GM19193 (cell line): ENCODE data around the gene STX12.

Source experiments
- POLR2A ChIP-seq: IDR thresholded peaks from 4 replicates; pipeline ENCODE4 v1.6.1; 2011; ENCODE audit not compliant: insufficient read depth, insufficient read length; ENCODE audit errors: extremely low read depth

STX12 gene

DNA sequence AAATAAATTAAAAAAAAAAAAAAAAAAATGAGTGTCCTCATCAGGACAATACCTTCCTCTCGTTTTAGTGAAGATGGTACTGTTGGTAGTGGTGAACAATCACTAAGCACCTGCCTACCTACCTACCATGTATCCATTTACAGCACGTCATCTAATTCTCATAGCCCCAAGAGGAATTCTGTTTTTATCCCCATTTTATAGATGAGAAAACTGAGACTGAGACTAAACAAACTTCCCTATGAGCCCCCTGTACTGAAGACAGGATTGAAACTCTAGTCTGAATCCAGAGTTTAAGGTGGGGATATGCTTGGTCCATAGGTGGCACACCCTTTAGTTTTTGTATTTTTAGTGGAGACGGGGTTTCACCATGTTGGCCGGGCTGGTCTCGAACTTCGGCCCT, 82.1 kb downstream of the STX12 start:
- no peak for TF ChIP-seq POLR2A

DNA sequence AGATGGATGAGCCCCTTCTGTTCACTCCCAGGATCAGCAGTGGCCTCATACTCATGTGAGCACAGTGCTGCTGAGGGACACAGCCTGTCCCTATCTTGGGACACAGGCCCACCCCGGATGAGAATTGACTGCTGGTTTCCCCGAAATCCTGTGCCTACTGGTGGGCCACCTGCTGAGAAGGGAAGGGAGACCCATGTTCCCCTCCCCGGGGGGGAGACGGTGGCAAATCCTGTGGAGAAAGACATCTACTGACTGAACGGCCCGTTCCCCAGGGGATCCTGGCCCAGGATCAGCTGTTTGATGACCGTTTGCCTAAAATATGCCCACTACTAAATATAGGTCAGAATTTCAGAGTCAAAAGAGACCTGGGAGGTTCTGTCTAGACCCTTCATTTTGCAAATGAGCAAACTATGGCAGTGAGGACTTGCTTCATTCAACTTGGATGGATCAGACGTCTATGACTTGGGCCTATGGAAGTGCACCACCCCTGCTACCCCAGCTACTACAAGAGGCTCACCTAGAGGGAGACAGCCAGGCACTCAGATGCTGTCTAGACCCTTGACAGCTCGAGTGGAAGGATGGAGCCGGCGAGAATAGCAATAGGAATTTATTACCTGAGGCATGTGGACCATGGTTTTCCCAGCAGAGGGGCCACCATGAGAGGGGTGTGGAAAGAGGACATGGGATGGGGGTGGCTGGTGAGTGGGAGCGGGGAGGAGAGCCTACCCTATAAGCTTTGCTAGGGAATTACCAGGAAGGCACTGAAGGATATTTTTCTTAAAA, 83.7 kb downstream of the STX12 start:
- TF ChIP-seq POLR2A: no peak

DNA sequence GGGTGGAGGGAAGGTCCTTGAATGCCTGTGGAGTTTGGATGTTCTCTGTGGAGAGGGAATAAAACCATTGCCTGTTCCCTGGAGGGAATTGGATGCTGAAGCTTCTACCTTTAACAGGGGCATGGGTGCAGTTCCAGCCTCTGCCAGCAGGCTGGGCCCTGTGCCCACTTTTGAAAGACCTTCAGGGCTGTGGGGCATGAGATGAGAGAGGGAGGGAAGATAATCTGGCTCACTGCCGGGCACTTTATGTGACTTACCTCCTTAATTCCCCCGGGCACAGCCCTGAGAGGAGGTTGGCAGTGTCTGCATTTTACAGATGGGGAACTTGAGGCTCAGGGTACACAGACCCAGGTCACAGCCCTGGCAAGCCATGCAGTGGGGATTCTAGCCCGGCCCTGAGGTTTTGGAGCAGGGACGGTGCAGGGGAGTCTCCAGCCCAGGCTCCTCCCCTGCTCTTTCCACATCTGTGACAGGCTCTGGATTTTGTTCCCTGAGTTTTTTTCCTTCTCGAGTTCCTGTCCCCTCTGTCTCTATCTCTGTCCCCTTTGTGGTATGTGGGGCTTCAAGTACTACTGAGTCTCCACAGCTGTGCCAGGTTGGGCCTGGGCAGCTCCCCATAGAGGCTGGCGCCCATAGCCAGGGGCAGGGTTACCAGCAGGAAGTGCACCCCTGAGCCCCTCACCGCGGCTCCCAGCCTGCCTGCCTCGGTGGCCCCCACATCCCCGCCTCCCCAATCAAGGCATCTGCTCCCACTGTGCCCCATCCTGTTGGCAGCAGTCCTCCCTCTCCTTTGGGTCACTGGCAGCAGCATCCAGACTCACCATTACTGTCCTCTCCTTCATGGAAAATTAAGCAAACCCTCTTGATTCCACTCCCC, 85.3 kb downstream of the STX12 start:
- TF ChIP-seq POLR2A: no peak

DNA sequence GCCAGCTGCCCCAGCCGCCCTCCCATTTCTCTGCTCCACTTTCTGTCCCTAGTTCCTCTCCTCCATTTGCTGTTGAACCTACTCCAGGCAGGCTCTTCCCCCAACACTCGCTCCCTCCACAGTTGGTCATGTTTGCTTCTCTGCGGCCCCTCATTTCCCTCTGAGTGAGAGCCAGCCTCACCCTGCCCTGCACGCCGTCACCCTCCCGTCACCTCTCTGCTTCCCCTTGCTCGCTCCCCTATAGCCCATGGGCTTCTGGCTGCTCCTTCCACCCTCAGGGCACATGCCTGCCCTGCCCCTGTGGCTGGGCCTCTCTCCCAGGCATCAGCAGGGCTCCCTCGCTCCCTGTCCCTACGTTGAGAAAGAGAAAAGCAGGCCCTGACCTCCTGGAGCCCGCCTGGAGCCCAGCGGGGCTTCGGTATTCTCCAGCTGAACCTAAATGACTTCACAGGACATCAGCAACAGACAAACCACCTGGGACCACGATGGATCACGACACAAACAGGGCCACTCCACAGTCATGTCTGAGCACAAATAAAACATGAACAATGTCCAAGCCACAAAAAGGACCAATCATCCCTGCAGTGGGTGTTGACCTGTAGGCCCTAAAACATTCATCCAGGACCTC, 86.0 kb downstream of the STX12 start:
- no peak for TF ChIP-seq POLR2A

DNA sequence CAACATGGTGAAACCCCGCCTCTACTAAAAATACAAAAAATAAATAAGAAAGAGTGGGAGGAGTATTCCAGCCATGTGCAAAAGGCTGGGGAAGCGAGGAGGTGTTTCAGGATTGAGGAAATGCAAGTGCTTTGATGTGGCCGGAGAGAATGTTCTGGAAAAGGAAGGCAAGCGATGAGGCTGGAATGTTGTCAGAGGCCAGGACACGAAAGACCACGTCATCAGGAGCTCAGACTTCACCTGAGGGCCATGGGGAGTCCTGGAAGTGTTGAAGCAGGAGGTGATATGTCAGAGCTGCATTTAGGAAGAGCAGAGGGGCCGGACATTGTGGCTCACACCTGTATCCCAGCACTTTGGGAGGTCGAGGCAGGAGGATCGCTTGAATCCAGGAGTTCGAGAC, 88.4 kb downstream of the STX12 start:
- no peak for TF ChIP-seq POLR2A

DNA sequence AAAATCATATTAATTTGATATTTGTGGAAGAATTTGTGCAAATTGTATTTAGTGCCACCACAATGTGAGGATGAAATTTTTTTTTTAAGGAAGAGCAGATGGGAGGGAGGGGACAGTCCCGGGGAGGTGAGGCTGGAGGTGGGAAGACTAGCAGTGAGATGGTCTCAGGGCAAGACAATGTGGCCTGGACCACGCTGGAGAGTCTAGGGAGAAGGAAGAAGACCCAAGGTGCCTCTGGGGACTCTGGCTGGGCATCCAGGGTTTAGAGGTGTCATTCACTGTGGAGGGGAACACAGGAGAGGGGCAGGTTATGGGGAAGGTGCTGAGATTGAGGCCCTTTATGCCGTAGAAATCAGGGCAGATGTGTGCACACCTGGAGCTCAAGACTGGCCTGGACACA, 89.0 kb downstream of the STX12 start:
- TF ChIP-seq POLR2A: no peak

DNA sequence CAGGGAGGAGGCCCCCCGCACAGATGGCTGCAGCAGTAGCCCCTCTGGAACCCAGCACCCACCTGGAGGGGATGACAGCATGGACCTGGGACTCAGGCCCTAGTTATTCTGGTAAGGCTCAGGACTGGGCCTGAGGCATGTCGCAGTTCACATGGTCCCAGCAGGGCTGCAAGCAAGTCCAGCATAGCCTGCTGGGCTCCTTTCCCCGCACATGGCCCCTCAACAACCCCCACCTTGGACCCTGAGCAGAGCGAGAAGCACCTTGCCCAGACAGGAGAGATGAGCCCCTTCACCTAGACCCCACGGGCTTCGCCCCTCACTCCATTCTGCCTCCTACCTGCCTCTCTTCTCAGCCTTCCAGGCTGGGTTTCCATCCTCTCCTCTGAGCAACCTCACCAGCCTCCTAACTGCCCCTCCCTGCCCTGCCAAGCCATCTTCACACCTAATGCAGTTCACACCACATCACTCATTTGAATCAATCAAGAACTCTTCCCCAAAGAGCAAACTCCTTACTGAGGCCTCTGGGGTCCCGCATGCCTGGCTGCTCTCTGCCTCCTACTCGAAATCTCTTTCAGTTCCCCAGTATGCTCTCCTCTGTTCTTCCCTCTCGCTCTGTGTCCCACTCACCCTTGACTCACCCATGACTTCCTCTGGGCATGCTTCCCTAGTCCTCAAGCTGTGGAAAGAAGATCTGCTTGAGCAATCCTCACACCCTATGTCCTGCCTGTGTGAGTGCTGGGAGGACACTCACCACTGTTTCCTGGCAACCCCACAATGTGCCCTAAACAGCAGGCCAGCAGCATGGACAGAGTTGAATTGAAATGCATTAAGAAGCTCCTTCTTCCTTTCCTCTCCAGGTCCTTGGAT, 89.9 kb downstream of the STX12 start:
- TF ChIP-seq POLR2A: no peak

DNA sequence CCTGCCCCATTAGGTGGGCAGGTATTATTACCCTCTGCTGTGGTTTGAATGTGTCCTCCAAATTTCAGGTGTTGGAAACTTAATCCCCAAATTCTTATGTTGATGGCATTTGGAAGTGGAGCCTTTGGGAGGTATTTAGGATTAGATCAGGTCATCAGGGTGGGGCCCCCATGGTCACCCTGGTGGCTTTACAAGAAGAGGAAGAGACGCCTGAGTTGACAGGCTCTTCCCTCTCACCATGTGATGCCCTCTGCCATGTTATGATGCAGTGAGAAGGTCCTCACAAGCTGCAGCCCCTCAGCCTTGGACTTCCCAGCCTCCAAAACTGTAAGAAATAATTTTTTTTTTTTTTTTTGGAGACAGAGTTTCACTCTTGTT, 90.5 kb downstream of the STX12 start:
- TF ChIP-seq POLR2A: no peak

DNA sequence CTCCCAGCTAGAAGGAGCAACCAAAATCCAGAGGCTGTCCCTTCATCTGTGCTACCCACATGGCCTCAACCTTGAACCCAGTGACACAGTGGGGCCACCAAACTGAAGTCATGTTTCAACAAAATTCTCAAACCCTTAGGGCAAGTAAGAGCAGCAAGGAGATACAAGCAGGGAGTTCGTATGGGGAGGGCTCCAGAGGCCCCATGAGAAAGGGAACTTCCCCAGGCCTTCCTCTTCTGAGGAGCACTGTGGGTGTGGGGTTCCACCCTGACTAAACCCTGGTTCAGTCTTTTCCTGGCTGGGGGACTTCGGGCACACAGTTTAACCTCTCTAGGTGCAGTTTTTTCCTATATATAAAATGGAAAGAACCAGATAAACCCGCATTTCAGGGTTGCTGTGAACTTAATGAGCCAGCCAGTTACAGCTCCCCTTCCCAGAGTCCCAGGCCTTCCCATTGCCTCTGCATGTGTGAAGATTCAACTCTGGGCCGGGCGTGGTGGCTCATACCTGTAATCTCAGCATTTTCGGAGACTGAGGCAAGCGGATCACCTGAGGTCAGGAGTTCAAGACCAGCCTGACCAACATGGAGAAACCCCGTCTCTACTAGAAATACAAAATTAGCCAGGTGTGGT, 91.4 kb downstream of the STX12 start:
- no peak for TF ChIP-seq POLR2A

DNA sequence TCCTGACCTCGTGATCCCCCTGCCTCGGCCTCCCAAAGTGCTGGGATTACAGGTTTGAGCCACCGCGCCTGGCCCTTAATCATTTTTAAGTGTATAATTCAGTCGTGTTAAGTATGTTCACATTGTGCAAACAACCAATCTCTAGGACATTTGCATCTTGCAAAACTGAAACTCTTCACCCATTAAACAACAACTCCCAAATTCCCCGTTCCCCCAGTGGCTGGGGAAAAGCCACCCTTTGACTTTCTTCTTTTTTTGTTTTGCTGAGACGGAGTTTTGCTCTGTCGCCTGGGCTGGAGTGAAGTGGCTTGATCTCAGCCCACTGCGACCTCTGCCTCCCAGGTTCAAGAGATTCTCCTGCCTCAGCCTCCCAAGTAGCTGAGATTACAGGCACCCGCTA, 92.8 kb downstream of the STX12 start:
- TF ChIP-seq POLR2A: no peak

DNA sequence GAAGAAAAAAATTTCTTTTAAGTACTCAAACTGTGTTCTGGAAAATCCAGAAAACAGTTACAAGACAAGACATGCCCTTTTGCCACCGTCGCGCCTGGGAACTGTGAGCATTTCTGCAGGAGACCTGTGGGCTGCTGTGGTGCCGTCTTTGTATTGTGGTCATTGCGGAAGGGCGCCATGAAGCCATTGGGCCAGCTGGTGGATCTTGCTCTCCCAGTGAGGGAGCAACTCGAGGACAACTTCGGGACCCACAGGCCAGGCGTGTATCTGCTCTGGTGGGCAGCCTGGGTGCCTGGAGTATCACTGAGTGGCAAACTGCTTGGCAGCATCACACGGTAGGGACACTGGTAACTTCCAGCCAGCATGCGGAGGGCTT, 95.5 kb downstream of the STX12 start:
- TF ChIP-seq POLR2A: no peak

DNA sequence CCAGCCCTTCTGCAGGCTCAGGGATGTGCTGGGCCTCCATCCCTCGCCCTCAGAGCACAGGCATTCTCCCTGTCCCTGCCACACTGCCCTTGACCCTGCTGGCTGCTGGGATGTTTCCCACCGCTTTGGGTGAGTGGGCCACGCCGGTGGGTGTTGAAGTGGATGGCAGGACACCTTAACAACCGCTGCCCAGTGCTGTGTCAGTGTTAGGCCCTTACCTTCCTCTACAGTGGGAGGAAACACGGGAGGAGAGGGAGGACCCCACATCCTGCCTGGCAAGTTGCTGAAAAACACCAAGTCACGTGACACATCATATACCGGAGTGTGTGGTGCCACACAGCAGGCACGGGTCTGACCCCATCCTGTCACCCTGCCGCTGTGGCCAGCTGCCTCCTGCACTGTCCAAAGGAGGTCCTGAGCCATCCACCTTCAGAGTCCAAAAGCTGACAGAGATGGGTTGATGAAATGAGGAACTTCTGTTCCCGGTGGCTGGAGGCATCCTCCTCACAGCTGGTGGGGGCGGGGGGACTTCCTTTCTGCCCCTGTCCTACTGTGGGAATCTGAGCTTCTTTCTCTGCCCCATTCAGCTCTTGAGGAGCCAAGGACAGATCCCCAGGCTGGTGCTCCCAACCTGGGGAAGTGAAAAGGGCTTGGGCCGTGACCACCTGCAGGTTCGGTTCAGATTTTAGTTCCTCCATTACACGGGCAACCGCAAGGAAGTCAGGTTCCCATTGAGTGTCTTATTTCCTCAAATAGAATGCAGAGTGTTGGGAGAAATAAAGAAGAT, 96.1 kb downstream of the STX12 start:
- peak; percentile 67 for TF ChIP-seq POLR2A

DNA sequence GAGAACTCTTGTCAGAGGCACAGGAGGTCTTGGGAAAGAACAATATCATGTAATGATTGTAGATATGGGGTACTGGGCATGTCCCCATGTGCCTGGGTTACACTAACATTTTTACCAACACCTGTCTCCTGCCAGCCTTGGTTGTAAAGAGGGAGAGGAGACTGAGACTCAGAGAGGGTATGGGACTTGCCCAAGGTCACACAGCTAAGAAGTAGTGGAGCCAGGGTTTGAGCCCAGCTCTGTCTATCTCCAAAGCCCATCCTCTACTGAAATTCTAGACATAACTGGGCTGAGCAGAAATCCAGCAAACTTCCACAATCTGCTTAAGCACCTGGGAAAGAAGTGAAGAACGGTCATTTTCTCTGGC, 96.7 kb downstream of the STX12 start:
- no peak for TF ChIP-seq POLR2A

DNA sequence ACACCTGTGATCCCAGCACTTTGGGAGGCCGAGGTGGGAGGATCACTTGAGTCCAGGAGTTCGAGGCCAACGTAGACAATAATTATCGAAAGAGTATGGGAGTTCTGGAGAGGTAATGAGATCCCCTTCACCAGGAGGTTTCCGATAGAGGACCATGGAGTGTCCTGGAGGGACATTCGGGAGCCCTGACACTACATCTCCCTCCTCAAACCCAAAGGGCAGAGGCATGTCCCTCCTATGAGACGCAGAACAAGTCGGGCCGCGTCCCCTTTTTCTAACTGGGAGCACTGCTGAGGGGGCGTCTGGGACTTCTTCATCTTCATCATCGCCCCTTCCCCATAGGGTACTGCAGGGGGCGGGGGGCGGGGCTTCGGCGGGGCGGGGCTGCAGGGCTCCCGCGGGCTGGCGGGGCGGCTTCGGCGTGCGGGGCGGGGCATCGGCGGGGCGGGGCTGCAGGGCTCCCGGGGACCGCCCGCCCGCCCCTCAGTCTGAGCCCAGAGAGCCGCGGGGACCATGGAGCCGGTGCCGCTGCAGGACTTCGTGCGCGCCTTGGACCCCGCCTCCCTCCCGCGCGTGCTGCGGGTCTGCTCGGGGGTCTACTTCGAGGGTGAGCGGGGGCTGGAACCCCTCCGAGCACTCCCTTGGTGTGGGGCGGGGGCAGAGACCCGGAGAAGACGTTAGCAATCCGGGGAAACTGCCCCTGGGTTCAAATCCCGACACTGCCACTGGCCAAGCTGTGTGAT, 99.2 kb downstream of the STX12 start, which contains the start of gene THEMIS2:
TSS of gene THEMIS2 (plus strand) at position 486 of the 743 bp plus-strand sequence. CDS start at position 514, 28 bp downstream.
- TF ChIP-seq POLR2A: peak; percentile 76
